ENCODE results near the gene GFOD2.
A peak's percentile ranks its signal among the peaks of the same experiment; 100 is the strongest.

Gene GFOD2

DNA sequence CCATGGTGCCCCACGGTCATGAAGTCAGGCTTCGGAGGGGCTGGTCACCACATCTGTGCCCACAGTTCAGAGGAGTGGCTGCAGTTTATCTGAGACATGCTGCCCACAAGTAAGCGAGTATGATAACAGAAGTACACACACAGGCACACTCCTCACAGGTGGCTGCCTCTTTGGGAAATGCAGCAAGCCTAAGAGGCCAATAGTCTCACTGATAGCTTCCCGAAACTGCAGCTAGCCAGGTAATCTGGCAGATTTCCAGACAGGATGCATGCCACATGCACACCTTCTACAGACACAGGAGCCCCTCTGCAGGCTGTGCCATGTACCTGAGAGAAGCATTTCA, 12.6 kb upstream of the GFOD2 start:
- no peak for DNase-seq (ENCODE audit: low spot score)

- no peak for DNase-seq (ENCODE audit: low spot score)
Observed at GRCh38 chr16:67731071-67731752, 12.1 kb upstream of the GFOD2 start.

DNA sequence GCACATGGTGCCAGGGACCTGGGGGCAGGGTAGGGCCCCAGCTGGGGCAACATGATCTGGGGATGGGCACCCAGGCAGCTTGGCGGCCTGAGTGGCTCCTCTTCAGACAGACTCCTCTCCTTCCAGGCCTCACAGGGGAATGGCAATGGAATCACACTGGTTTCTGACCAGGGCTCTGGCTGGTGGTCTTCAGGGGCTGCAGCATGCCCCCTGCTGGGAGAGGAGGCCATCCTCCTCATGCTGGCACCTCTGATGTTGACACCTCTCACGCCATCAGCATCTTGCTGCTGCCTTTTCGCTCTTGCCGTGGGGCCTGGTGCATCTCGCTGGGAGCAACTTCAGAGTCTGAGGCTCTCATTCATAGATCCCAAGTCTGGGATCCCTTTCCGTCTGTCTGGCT, 11.2 kb upstream of the GFOD2 start:
- no peak for DNase-seq (ENCODE audit: low spot score)

- no peak for DNase-seq (ENCODE audit: low spot score)
Observed at GRCh38 chr16:67729636-67730248, 10.6 kb upstream of the GFOD2 start.

GRCh38 chr16:67727521-67728485, 8.7 kb upstream of the GFOD2 start:
- no peak for DNase-seq (ENCODE audit: low spot score)

DNA sequence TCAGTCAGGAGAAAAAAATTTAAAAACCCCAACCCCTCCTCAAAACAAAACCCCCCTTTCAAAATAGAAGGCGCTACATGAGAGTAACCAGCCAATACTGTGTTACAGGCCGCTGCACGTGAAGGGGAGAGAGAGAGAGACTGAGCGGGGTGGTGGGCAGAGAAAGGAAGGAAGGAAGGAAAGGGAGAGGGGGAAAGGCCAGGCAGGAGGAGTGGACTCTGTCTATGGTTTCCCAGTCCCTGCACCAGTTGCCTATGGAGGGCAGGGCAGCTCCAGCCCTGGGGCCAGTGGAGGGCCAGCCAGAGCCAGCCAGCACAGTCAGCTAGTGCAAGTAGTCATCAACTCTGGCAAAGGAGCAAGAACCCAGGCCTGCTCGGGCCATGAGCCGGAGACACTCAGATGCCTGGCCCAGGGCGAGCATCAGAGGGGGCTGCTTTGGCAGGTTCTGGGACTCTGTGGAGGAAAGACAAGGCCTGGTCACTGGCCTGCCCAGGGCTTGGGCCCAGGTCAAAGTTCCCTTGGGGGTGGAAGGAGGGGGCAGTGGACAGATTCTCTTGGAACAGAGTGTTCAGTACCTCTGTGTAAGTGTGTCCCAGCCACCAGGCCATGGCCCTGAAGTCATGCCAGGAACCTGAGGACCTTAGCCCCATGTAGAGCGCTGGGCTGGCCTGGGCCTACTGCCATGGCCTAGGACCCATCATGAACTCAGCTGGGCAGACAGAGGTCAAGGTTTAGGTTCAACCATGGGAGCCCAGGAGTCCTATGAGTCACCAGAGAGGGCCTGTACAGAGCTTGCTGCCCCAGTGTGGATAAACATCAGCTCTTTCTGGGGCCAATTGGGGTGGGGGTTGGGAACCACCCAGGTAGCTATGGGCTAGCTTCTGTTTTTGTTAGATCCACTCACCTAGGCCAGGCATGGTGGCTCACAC, 7.3 kb upstream of the GFOD2 start:
- no peak for DNase-seq (ENCODE audit: low spot score)

- peak; percentile 56 for DNase-seq (ENCODE audit: low spot score)
Observed at GRCh38 chr16:67723911-67724305, 4.8 kb upstream of the GFOD2 start.

DNA sequence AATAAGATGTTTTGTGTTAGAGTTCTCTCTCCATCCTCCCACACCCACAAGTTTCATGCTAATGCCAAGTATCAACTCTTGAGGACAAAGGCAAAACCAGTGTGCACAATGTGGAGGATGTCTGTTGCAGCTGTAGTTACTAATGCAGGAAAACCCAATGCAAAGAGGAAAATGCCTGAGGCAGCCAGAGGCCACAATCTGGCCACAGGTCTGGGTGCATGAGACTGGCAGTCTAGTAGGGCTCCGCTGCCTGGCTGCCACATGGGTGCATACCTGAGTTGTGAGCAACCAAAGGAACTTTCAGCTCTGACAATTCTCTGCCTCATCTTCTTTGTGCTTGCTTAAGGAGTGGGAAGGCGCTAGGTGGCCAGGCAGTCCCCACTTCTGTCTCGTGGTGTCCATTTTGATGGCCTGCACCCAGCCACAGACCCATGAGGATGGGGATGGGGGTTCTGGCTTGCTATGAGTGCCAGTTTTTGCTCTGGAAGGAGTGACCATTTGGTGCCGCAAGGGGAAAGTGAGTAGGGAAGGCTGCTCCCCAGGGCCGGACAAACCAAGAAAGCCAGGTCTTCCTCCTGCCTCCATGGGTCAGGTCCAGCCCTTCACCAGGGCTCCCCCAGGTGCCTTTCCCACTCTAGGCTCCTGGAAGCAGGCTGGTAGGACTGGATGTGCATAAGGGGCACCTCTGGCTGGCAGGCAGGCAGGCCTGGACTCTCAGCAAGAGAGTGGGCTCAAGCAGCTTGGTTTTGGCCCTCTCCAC, 4.2 kb upstream of the GFOD2 start:
- DNase-seq (ENCODE audit: low spot score), result no peak

DNA sequence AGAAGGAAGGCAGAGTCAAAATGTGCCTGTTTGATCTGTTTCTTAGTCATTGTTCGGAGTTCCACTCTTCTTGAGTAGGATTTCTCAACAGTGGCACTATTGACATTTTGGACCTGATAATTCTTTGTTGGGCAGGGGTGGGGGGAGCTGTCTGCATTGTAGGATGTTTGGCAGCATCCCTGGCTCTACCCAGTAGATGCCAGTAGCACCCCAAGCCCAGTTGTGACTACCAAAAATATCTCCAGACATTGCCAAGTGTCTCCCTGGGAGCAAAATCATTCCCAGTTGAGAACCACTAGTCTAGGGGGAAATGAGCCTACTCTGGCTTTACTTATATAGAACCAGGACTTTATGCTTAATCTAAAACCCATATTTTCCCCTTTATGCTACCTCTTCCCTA, 1.1 kb upstream of the GFOD2 start:
- DNase-seq (ENCODE audit: low spot score), result peak; percentile 37

DNA sequence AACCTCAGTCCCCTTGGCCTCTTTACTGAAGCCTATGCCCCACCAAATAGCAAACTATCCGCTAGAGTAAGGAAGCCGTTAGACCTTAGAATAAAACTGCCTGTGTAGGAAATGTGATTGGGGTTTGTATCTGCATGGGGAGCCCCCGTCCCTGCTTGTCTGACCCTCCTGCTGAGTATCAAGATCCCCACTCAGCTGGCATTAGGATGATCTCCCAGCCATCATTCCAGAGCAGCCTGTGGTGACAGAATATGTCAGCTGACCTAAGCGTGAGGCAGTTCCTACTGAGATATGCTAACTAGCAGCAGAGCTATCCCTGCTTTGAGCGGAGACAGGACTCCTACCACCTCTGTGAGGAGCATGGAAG, 645 bp upstream of the GFOD2 start:
- peak; percentile 66 for DNase-seq (ENCODE audit: low spot score)

GRCh38 chr16:67718668-67719047, 458 bp downstream of the GFOD2 start:
- no peak for DNase-seq (ENCODE audit: low spot score)

- no peak for DNase-seq (ENCODE audit: low spot score)
Observed at GRCh38 chr16:67716097-67716496, 3.0 kb downstream of the GFOD2 start.

DNA sequence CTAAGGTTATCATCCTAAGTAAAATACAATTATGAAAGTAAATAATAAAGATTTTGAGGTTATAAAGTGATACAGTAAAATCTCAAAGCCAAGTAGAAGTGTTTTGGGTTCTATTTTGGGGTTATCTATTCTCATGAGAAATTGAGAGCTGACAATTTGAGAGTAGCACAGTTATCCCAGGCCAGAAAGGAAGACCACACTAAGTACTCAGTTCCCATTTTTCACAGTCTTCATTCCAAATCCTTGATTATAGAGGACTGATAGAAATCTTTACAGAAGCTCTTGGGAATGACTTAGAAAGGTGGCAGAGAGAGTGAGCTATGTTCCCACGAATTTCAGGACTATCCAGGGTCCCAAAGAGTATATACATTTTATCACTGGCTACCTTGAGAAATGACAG, 4.6 kb downstream of the GFOD2 start:
- no peak for DNase-seq (ENCODE audit: low spot score)

- no peak for DNase-seq (ENCODE audit: low spot score)
Observed at GRCh38 chr16:67713647-67714273, 5.4 kb downstream of the GFOD2 start.

GRCh38 chr16:67710607-67711006, 8.5 kb downstream of the GFOD2 start:
- no peak for DNase-seq (ENCODE audit: low spot score)

DNA sequence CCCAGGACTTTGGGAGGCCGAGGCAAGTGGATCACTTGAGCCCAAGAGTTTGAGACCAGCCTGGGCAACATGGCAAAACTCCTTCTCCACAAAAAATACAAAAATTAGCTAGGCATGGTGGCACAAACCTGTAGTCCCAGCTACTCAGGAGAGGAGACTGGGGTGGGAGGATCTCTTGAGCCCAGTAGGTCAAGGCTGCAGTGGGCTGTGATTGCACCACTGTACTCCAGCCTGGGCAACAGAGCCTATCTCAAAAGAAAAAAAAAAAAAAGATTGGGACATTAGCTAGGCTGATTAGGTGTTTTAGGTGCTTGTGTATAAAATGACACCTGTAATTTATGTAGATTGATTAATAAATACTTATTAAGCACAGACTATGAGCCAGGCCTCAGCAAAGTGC, 10.1 kb downstream of the GFOD2 start:
- no peak for DNase-seq (ENCODE audit: low spot score)

DNA sequence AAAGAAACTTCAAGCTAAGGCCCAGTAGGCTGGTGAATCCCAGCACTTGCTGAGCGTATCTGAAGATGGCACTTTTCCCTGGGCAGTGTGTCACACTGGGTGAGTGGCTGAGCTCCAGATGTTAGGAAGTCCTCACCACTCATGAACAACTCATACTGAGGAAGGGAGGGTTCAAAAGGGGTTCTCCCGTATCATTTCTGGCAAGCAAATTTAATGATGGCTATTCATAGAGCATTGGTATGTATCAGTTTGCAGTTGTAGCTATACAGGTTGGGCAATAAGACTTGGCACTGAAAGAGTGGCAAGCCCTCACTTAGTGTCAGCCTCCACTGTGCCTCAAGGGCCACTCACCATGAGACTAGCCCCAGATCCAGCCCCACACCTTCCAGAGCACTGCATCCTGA, 10.7 kb downstream of the GFOD2 start:
- no peak for DNase-seq (ENCODE audit: low spot score)

- DNase-seq (ENCODE audit: low spot score), result no peak
Observed at GRCh38 chr16:67707790-67708189, 11.3 kb downstream of the GFOD2 start.

DNA sequence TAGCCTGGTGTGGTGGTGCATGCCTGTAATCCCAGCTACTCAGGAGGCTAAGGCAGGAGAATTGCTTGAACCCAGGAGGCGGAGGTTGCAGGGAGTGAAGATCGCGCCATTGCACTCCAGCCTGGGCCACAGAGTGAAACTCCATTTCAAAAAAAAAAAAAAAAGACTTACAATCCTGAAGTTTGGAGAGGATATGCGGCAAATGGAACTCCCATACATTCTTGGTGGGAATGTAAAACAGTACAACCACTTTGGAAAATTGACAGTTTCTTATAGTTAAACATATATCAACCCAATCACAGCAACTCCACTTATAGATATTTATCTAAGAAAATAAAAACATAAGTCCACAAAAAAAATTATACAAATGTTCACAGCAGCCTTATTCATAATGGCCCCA, 11.9 kb downstream of the GFOD2 start:
- no peak for DNase-seq (ENCODE audit: low spot score)

DNA sequence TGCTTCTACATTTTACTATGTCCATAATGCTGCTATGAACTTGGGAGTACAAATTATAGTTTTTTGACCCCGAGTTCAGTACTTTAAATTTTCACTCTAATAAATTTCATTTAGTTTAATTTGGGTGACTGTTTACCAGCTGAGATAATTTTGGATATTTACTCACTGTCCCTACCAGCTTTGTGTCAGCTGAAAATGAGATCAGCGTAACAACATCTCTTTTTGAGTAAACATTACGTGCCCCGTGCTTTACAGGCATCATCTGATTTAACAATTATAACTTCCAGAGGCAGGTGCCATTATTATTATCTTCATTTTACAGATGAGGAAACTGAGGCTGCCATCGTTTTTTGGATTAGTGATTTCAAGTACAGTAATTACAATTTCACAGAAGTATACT, 15.0 kb downstream of the GFOD2 start:
- no peak for DNase-seq (ENCODE audit: low spot score)

- DNase-seq (ENCODE audit: low spot score), result no peak
Observed at GRCh38 chr16:67703626-67704025, 15.5 kb downstream of the GFOD2 start.
